ENCODE results near the gene ZNF618. TPM values are rescaled to one million over a fixed set of nuclear protein-coding genes. Genes with fewer than 3 reads are reported as not detected.
A peak's percentile ranks its signal among the peaks of the same experiment; 100 is the strongest.
"Not testable (repeated sequence)": the region's sequence is repeated elsewhere in the genome, so short reads cannot be mapped to it uniquely, and the experiment has no call there.

ZNF618 gene
- total and polyA plus RNA-seq, 7 donors = 0.92 to 8.0 (median 2.3) TPM

GRCh38 chr9:114082763-114083412 is 206.8 kb downstream of the ZNF618 start:
- TF ChIP-seq CTCF (IDR thresholded peaks at IDR 0.05) = peak in 1 of 4 experiments; percentile 21
- H3K27me3 ChIP-seq, H3K27ac ChIP-seq, DNase-seq, H3K4me1 ChIP-seq, H3K4me3 ChIP-seq, H3K36me3 ChIP-seq, H3K9me3 ChIP-seq: not testable (repeated sequence)
- intact Hi-C loops (cut with DNase I) = loop anchor here (1.0 to 2.0 kb wide), 2 partner anchors 207 to 222 kb away; no protein-coding TSS in a partner anchor
- 28 to 54% methylated on average over 13 of the region's 13 CpGs for WGBS, 2 donors

- intact Hi-C loops (cut with DNase I) = loop anchor here (2.0 kb wide), 1 partner anchor 221 kb away; no protein-coding TSS in a partner anchor
- Histone ChIP-seq H3K27ac (no peak overlapping the region), H3K9me3 (no peaks in the 10 kb centered on the region), H3K4me1 (no peaks in the 10 kb centered on the region), H3K4me3 (no peak overlapping the region), H3K36me3 (no peaks in the 10 kb centered on the region), H3K27me3 (no peaks in the 10 kb centered on the region)
- WGBS, 2 donors = 90 to 92% methylated on average over 6 of the region's 6 CpGs
- TF ChIP-seq POLR2A (IDR thresholded peaks at IDR 0.05) (no peak), CTCF (IDR thresholded peaks at IDR 0.05) (no peak), POLR2AphosphoS5 (IDR thresholded peaks at IDR 0.05) (no peak), EP300 (IDR thresholded peaks at IDR 0.05) (no peak)
- DNase-seq = peak; percentile 61
Measured at GRCh38 chr9:114083666-114084065, 207.6 kb downstream of the ZNF618 start.

GRCh38 chr9:114084282-114085073 is 208.4 kb downstream of the ZNF618 start:
- Histone ChIP-seq H3K36me3 (no peaks in the 10 kb centered on the region), H3K9me3 (no peaks in the 10 kb centered on the region), H3K27ac (no peak overlapping the region), H3K4me3 (no peak overlapping the region), H3K4me1 (no peaks in the 10 kb centered on the region), H3K27me3 (no peaks in the 10 kb centered on the region)
- DNase-seq = peak; percentile 35
- intact Hi-C loops (cut with DNase I) = no loop called here
- no peak for TF ChIP-seq POLR2AphosphoS5 (IDR thresholded peaks at IDR 0.05)
- no peak for TF ChIP-seq POLR2A (IDR thresholded peaks at IDR 0.05)
- no peak for TF ChIP-seq CTCF (IDR thresholded peaks at IDR 0.05)
- TF ChIP-seq EP300 (IDR thresholded peaks at IDR 0.05) = no peak
- 81 to 84% methylated on average over 11 of the region's 11 CpGs for WGBS, 2 donors

GRCh38 chr9:114085387-114085789 is 209.3 kb downstream of the ZNF618 start:
- H3K9me3 ChIP-seq = no peaks in the 10 kb centered on the region
- TF ChIP-seq POLR2AphosphoS5 (IDR thresholded peaks at IDR 0.05) = no peak
- peak; percentile 48 for DNase-seq
- H3K4me3 ChIP-seq = no peak overlapping the region
- H3K4me1 ChIP-seq = no peaks in the 10 kb centered on the region
- no peak overlapping the region for H3K27ac ChIP-seq
- intact Hi-C loops (cut with DNase I) = no loop called here
- no peaks in the 10 kb centered on the region for H3K27me3 ChIP-seq
- no peaks in the 10 kb centered on the region for H3K36me3 ChIP-seq
- WGBS, 2 donors = 91 to 94% methylated on average over 9 of the region's 9 CpGs

- Histone ChIP-seq H3K9me3 (no peaks in the 10 kb centered on the region), H3K4me1 (no peaks in the 10 kb centered on the region), H3K27ac (no peak overlapping the region), H3K36me3 (no peaks in the 10 kb centered on the region), H3K4me3 (no peak overlapping the region), H3K27me3 (no peaks in the 10 kb centered on the region)
- 83 to 88% methylated on average over 6 of the region's 6 CpGs for WGBS, 2 donors
- intact Hi-C loops (cut with DNase I) = no loop called here
- peak; percentile 44 for DNase-seq
- TF ChIP-seq POLR2A (IDR thresholded peaks at IDR 0.05) (no peak), CTCF (IDR thresholded peaks at IDR 0.05) (no peak), POLR2AphosphoS5 (IDR thresholded peaks at IDR 0.05) (no peak), EP300 (IDR thresholded peaks at IDR 0.05) (no peak)
Measured at GRCh38 chr9:114086009-114086408, 209.9 kb downstream of the ZNF618 start.
